A375 (cell line): ENCODE data around the gene ADGRE3. TPM values are rescaled to one million over a fixed set of nuclear protein-coding genes. Genes with fewer than 3 reads are reported as not detected.

Source experiments
- small RNA-seq: library from RNA; depleted of rRNA; stranded (forward); fragments of <200 nt; gene quantifications from one replicate; pipeline ENCODE3, GENCODE V24; 2014
- total RNA-seq: library from RNA; depleted of rRNA; stranded (reverse); fragments of >200 nt; shearing (Covaris generic); gene quantifications from 2 replicates; pipeline ENCODE4 v1.2.3, GENCODE V29; 2014; rRNA removed

The ADGRE3 gene
- not detected in 2 replicates for total RNA-seq

GRCh38 chr19:14674764-14675163 is at the start of gene ADGRE3:
Gene ADGRE3, minus strand, starts transcription at chr19:14674844. Its CDS starts 74 bp downstream, at chr19:14674770.

GRCh38 chr19:14689598-14690503 is 15.2 kb upstream of the ADGRE3 start, which contains the start of gene ZNF333:
Gene ZNF333, plus strand, starts transcription at chr19:14690048. Its CDS starts 3,444 bp downstream, at chr19:14693492.

GRCh38 chr19:14582894-14583340 is 91.7 kb downstream of the ADGRE3 start, which contains the start of gene CLEC17A:
Gene CLEC17A, plus strand, starts transcription at chr19:14583084. Its CDS starts 77 bp downstream, at chr19:14583161.

GRCh38 chr19:14571695-14572490 is 102.8 kb downstream of the ADGRE3 start, which contains the start of gene NDUFB7:
Gene NDUFB7, minus strand, starts transcription at chr19:14572066. Its CDS starts 66 bp downstream, at chr19:14572000.

Small RNA genes within 50 kb of the gene (small RNA-seq; reads per million reads assigned to genes)
- gene AC022149.2 (not detected), gene RN7SL842P (not detected)

Other genes starting within 250 kb of the ADGRE3 start
- gene PKN1, start 241.5 kb downstream of the ADGRE3 start, total RNA-seq, result 118 and 123 TPM in 2 replicates
- 0.45 and 0.53 TPM in 2 replicates for gene PTGER1, start 199.5 kb downstream of the ADGRE3 start, total RNA-seq
- 194 and 198 TPM in 2 replicates for gene GIPC1, start 178.7 kb downstream of the ADGRE3 start, total RNA-seq
- gene DNAJB1, start 156.4 kb downstream of the ADGRE3 start, total RNA-seq, result 104 and 105 TPM in 2 replicates
- gene TECR, start 145.2 kb downstream of the ADGRE3 start, total RNA-seq, result 93.7 and 114 TPM in 2 replicates
- gene NDUFB7, start 102.8 kb downstream of the ADGRE3 start, total RNA-seq, result 697 and 925 TPM in 2 replicates
- 0.21 TPM in 1 of 2 replicates, not detected in the other for gene CLEC17A, start 91.8 kb downstream of the ADGRE3 start, total RNA-seq
- 18.4 and 25.6 TPM in 2 replicates for gene ZNF333, start 15.2 kb upstream of the ADGRE3 start, total RNA-seq
- gene ADGRE2, start 103.7 kb upstream of the ADGRE3 start, total RNA-seq, result 0.82 and 1.3 TPM in 2 replicates
- gene OR7A5, start 160.3 kb upstream of the ADGRE3 start, total RNA-seq, result not detected in 2 replicates
- gene OR7C1, start 160.3 kb upstream of the ADGRE3 start, total RNA-seq, result 0.30 TPM in 1 of 2 replicates, not detected in the other
- not detected in 2 replicates for gene OR7A10, start 174.1 kb upstream of the ADGRE3 start, total RNA-seq
- gene OR7A17, start 211.3 kb upstream of the ADGRE3 start, total RNA-seq, result not detected in 2 replicates